SK-N-MC (cell line): ENCODE data around the gene LGI1.

ENCODE experiments used
- FOXP2 ChIP-seq: optimal IDR thresholded peaks from 2 replicates; pipeline ENCODE3; 2011; ENCODE audit warnings: mild to moderate bottlenecking, moderate library complexity; ENCODE audit not compliant: insufficient read depth; ENCODE audit errors: extremely low read length, control extremely low read depth
- POLR2AphosphoS5 ChIP-seq: IDR thresholded peaks from 2 replicates; pipeline ENCODE4 v1.6.1; 2012; ENCODE audit warnings: mild to moderate bottlenecking, low read depth, low read length, borderline replicate concordance

GRCh38 chr10:93775356-93775755 lies 17.6 kb downstream of the LGI1 start:
- no peak for TF ChIP-seq POLR2AphosphoS5
- TF ChIP-seq FOXP2: no peak
